Neutrophil (primary cell): Measurements from ENCODE around the gene INTS6L.
A peak's percentile ranks its signal among the peaks of the same experiment; 100 is the strongest.

Experiments
- H3K27ac ChIP-seq: fragments of 200-600 bp; sonication (generic); 2 replicates; pipeline ENCODE4 v1.5.1; 2016; ENCODE audit warnings: mild to moderate bottlenecking, moderate library complexity
- H3K27me3 ChIP-seq: fragments of 200-600 bp; sonication (generic); 2 replicates; pipeline ENCODE4 v1.6.0; 2016; ENCODE audit warnings: mild to moderate bottlenecking
- H3K36me3 ChIP-seq: fragments of 200-600 bp; sonication (generic); 2 replicates; pipeline ENCODE4 v1.5.1; 2017
- H3K4me1 ChIP-seq, 2 experiments: fragments of 200-600 bp in 1 of 2; sonication (generic) in 1 of 2; 1 replicate in 1 of 2; 2 replicates in 1 of 2; pipeline versions ENCODE4 v1.5.1 to v1.6.1; 2013 to 2016; ENCODE audit warnings: low read depth in 1 of 2, low read length in 1 of 2, mild to moderate bottlenecking in 1 of 2, moderate library complexity in 1 of 2; ENCODE audit not compliant: control insufficient read depth in 1 of 2, insufficient read depth in 1 of 2
- H3K4me3 ChIP-seq, 2 experiments: fragments of 200-600 bp in 1 of 2; sonication (generic) in 1 of 2; 1 replicate in 1 of 2; 2 replicates in 1 of 2; pipeline ENCODE4 v1.5.1; 2013 to 2016; ENCODE audit warnings: low read depth in 1 of 2, low read length in 1 of 2, mild to moderate bottlenecking in 1 of 2, moderate library complexity in 1 of 2
- H3K9me3 ChIP-seq: fragments of 200-600 bp; sonication (generic); 2 replicates; pipeline ENCODE4 v1.5.1; 2016
- TF ChIP-seq, protein P1 (sequence below): fragments of 200-600 bp; sonication (generic); IDR thresholded peaks from 2 replicates; pipeline ENCODE4 v1.5.1; 2016; ENCODE audit warnings: antibody characterized with exemption

INTS6L gene, protein sequence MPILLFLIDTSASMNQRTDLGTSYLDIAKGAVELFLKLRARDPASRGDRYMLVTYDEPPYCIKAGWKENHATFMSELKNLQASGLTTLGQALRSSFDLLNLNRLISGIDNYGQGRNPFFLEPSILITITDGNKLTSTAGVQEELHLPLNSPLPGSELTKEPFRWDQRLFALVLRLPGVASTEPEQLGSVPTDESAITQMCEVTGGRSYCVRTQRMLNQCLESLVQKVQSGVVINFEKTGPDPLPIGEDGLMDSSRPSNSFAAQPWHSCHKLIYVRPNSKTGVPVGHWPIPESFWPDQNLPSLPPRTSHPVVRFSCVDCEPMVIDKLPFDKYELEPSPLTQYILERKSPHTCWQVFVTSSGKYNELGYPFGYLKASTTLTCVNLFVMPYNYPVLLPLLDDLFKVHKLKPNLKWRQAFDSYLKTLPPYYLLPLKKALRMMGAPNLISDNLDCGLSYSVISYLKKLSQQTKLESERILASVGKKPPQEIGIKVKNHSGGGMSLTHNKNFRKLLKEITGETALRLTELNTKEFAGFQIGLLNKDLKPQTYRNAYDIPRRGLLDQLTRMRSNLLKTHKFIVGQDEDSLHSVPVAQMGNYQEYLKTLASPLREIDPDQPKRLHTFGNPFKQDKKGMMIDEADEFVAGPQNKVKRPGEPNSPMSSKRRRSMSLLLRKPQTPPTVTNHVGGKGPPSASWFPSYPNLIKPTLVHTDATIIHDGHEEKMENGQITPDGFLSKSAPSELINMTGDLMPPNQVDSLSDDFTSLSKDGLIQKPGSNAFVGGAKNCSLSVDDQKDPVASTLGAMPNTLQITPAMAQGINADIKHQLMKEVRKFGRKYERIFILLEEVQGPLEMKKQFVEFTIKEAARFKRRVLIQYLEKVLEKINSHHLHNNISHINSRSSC

DNA sequence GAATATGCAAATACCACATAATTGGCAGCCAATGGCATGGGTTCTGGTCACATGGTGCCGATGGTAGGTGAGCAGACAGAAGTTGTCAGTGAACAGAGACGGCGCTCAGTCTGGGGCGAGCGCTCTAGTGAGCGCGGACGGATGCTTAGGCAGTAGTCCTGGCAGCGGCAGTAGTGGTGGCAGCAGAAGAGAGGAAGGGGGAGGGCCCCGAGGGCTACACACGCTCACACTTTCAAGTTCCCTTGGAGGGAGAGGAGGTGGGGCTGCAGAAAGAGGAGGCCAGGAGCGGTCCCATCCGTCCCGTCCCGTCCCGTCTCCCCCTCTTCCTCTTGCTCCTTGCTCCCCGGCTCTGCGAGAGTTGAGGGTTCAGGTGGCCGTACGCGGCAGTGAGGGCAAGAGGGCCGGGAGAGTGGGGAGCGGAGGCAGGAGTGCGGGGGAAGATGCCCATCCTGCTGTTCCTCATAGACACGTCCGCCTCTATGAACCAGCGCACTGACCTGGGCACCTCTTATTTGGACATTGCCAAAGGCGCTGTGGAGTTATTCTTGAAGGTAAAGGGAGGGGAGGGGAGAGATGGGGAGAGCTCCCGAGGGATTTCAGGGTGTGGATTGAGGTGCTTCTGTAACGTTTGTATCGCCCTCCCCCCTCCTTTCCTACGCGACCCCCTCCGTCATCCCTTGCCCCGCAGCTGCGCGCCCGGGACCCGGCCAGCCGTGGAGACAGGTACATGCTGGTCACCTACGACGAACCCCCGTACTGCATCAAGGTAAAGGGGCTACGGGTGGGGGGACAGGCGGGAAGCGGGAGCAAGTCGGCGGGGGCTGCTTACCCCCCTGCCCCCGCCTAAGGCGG lies at the start of gene INTS6L:
INTS6L (plus strand) TSS at position 108 of the 852 bp plus-strand sequence; CDS start at position 441, 333 bp downstream.
- H3K27me3 ChIP-seq: no peaks in the 10 kb centered on the region
- H3K36me3 ChIP-seq: no peaks in the 10 kb centered on the region
- H3K27ac ChIP-seq: peak within 1 kb of the TSS; percentile 90
- H3K4me1 ChIP-seq: peaks cover 18 to 28% of the 10 kb centered on the region in 2 experiments
- H3K4me3 ChIP-seq: peak within 1 kb of the TSS; percentile 70 to 81
- no peaks in the 10 kb centered on the region for H3K9me3 ChIP-seq
- TF ChIP-seq, protein P1, sequence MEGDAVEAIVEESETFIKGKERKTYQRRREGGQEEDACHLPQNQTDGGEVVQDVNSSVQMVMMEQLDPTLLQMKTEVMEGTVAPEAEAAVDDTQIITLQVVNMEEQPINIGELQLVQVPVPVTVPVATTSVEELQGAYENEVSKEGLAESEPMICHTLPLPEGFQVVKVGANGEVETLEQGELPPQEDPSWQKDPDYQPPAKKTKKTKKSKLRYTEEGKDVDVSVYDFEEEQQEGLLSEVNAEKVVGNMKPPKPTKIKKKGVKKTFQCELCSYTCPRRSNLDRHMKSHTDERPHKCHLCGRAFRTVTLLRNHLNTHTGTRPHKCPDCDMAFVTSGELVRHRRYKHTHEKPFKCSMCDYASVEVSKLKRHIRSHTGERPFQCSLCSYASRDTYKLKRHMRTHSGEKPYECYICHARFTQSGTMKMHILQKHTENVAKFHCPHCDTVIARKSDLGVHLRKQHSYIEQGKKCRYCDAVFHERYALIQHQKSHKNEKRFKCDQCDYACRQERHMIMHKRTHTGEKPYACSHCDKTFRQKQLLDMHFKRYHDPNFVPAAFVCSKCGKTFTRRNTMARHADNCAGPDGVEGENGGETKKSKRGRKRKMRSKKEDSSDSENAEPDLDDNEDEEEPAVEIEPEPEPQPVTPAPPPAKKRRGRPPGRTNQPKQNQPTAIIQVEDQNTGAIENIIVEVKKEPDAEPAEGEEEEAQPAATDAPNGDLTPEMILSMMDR: no peak

DNA sequence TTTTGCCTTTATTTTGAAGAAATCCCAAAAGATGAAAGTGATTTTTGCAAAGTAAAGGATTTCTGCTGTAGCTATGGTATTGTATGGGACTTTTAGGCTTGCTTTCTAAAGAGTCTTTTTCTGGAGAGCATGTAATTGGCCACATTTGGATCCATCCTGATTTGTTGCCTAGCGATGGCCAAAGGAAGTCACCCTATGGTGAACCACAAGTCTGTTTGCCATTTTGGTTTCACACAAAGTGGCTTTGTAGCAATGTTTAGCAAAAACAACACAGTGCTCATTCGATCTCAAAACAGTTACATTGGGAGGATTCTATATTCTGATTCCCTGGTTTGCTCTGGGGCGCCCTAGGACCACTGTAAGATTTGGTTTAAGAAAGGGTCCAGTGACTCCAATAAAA lies 44.1 kb upstream of the INTS6L start:
- Histone ChIP-seq H3K9me3 (no peaks in the 10 kb centered on the region), H3K4me3 (no peak overlapping the region), H3K36me3 (no peaks in the 10 kb centered on the region), H3K27me3 (peaks cover 8% of the 10 kb centered on the region), H3K27ac (no peak overlapping the region), H3K4me1 (no peaks in the 10 kb centered on the region)
- TF ChIP-seq, protein P1: no peak

DNA sequence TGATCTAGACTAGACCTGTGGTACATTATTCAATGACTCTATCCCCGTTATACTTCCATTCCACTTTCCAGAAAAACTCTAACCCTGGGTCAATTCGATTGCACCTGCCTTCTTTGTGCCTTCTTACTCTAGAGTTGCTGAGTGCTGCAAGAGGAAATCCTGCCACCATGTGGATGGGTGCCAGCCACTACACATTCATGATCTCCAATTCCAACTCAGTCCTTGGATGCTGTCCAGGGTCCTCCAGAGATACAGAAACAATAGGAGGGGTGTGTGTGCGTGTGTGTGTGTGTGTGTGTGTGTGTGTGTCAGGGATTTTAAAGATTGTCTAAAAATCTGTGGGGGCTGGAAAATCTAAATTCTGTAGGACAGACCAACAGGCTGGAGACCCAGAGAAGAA lies 42.9 kb upstream of the INTS6L start:
- TF ChIP-seq, protein P1: no peak
- H3K36me3 ChIP-seq: no peaks in the 10 kb centered on the region
- H3K4me1 ChIP-seq: no peaks in the 10 kb centered on the region
- no peak overlapping the region for H3K27ac ChIP-seq
- H3K27me3 ChIP-seq: peaks cover 4% of the 10 kb centered on the region
- H3K4me3 ChIP-seq: no peak overlapping the region
- H3K9me3 ChIP-seq: no peaks in the 10 kb centered on the region

DNA sequence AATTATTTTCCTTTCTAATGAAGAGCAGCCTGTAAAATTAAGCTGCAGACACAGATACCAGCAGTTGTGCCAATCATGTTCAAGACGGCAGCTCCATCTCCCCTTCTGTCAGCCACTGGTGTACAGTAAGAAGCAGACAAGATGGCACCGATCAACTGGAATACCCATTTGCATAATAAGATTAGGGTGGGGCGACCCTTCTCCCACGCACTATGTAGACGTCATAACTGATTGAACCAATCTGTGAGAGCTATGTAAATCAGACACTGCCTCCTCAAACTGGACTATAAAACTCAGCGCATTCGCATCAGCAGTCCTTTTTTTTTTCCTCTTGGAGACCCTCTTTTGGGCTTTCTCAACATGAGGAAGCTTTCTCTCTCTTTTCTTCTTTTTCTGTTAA lies 40.4 kb upstream of the INTS6L start:
- Histone ChIP-seq H3K4me3 (no peak overlapping the region), H3K4me1 (no peaks in the 10 kb centered on the region), H3K9me3 (no peaks in the 10 kb centered on the region), H3K27ac (no peak overlapping the region), H3K36me3 (no peaks in the 10 kb centered on the region), H3K27me3 (peaks cover 4% of the 10 kb centered on the region)
- TF ChIP-seq, protein P1: no peak

DNA sequence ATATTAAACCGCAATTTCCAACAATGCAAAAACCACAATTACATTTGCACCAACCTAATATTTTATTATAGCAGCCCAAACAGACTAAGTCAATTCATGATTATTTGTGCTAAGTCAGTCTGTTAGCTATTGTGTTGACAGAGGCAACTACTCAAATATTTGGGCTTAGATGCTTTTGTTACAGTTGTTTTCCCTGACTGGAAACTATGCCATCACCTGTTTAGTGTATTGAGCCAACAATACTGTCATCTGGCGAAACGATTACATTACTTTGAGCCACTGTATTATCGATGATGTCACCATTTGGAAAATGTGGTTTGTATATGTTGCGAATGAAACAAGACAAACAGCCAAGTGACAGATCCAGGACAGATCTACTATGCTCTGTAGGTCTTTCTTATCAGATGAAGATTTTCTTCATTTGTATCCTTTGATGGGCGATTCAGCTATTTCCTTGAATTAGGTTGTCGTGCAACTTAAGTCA lies 38.7 kb upstream of the INTS6L start:
- H3K36me3 ChIP-seq: no peaks in the 10 kb centered on the region
- H3K4me3 ChIP-seq: no peak overlapping the region
- TF ChIP-seq, protein P1: no peak
- H3K9me3 ChIP-seq: no peaks in the 10 kb centered on the region
- H3K27ac ChIP-seq: no peak overlapping the region
- H3K4me1 ChIP-seq: no peaks in the 10 kb centered on the region
- no peaks in the 10 kb centered on the region for H3K27me3 ChIP-seq
